Fibroblast of villous mesenchyme (primary cell): Measurements from ENCODE around the gene ARHGEF39. TPM values are rescaled to one million over a fixed set of nuclear protein-coding genes. Genes with fewer than 3 reads are reported as not detected.
"Not testable (repeated sequence)": the region's sequence is repeated elsewhere in the genome, so short reads cannot be mapped to it uniquely, and the experiment has no call there.

Source experiments
- DNase-seq: peaks from one replicate; pipeline ENCODE4 v3.0.0-alpha.2; 2010; ENCODE audit warnings: low read depth
- H3K4me3 ChIP-seq: 2 replicates; pipeline ENCODE4 v1.5.1; 2011; ENCODE audit warnings: low read depth, mild to moderate bottlenecking, low read length
- total RNA-seq: library from RNA; depleted of rRNA; stranded (reverse); fragments of >200 nt; gene quantifications from 2 replicates; pipeline ENCODE4 v1.2.3, GENCODE V29; 2012
- TF ChIP-seq, protein P1 (sequence below): IDR thresholded peaks from 2 replicates; pipeline ENCODE4 v1.5.1; 2012; ENCODE audit warnings: low read depth, mild to moderate bottlenecking, low read length; ENCODE audit not compliant: insufficient read depth

The ARHGEF39 gene
- total RNA-seq, 1 donor = 3.0 TPM

DNA sequence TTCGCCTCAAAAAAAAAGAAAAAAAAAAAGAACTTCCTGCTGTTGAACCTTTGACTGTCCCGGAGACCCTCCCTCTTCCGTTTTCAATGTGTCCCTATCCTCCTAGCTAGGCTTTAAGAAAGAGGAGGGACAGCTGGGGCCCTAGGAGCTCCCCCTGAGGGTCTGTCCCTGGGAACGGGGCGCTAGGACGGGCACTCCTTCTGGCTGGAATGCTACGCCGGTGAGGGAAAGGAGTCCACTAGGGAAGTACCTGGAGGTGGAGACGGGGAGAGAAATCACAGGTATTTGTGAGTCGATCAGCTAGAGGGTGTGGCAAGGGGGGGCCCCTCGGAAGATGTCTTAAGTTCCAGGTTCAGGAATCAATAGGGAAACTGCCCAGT lies 18.9 kb downstream of the ARHGEF39 start:
- peak; percentile 26 for DNase-seq
- TF ChIP-seq, protein P1, sequence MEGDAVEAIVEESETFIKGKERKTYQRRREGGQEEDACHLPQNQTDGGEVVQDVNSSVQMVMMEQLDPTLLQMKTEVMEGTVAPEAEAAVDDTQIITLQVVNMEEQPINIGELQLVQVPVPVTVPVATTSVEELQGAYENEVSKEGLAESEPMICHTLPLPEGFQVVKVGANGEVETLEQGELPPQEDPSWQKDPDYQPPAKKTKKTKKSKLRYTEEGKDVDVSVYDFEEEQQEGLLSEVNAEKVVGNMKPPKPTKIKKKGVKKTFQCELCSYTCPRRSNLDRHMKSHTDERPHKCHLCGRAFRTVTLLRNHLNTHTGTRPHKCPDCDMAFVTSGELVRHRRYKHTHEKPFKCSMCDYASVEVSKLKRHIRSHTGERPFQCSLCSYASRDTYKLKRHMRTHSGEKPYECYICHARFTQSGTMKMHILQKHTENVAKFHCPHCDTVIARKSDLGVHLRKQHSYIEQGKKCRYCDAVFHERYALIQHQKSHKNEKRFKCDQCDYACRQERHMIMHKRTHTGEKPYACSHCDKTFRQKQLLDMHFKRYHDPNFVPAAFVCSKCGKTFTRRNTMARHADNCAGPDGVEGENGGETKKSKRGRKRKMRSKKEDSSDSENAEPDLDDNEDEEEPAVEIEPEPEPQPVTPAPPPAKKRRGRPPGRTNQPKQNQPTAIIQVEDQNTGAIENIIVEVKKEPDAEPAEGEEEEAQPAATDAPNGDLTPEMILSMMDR = no peak
- H3K4me3 ChIP-seq = peak overlapping the region; percentile 67

GRCh38 chr9:35645736-35646135 lies 19.3 kb downstream of the ARHGEF39 start:
- not testable (repeated sequence) for DNase-seq
- H3K4me3 ChIP-seq = peak overlapping the region; percentile 67

- TF ChIP-seq, protein P1 = no peak
- no peak overlapping the region for H3K4me3 ChIP-seq
- no peak for DNase-seq
These were observed 21.9 kb downstream of the ARHGEF39 start for GRCh38 chr9:35643046-35643445.

DNA sequence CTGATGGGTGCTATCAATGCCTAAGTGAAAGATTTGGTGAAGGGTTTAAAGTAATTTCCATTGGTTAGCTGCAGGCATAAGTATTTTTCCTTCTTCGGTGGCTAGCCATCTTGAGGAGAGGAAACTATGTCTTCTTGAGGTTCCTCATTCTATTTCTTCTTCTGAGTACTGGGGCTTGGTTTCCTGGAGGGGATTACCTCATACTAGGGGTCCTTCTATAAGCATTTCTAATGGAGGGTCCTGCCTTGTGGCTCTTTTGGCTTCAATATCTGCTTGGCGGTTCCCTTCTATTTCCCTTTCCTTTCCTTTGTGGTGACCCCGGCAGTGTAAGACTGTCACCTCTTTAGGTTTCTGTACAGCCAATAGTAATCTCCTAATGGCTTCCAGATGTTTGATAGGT lies 23.5 kb downstream of the ARHGEF39 start:
- not testable (repeated sequence) for H3K4me3 ChIP-seq, DNase-seq

- H3K4me3 ChIP-seq, DNase-seq: not testable (repeated sequence)
These were observed 24.6 kb downstream of the ARHGEF39 start for GRCh38 chr9:35640431-35640830.

- DNase-seq = no peak
- H3K4me3 ChIP-seq = no peak overlapping the region
- TF ChIP-seq, protein P1 = no peak
These were observed 25.4 kb downstream of the ARHGEF39 start for GRCh38 chr9:35639631-35640030.

DNA sequence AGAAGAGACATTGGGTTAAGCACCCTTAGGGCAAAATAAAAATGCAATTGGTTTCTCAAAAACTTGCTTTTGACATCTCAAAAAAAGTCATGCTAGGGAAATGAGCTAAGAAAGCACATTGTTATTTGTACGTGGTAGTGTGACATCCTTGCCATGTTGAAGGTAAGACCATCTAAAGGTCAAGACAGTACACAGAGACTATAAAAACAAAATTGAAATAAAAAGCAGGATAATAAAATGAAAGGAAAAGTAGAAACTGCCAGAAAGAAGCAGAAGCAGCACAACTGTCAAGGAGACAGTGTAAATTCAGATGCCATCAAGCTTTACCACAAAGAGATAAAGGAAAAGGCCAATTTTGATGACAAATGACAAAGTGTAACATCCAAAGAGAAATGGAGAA lies 25.8 kb downstream of the ARHGEF39 start:
- not testable (repeated sequence) for DNase-seq, H3K4me3 ChIP-seq

GRCh38 chr9:35638751-35639150 lies 26.2 kb downstream of the ARHGEF39 start:
- not testable (repeated sequence) for H3K4me3 ChIP-seq, DNase-seq

- not testable (repeated sequence) for H3K4me3 ChIP-seq, DNase-seq
These were observed 27.5 kb downstream of the ARHGEF39 start for GRCh38 chr9:35637427-35637955.

DNA sequence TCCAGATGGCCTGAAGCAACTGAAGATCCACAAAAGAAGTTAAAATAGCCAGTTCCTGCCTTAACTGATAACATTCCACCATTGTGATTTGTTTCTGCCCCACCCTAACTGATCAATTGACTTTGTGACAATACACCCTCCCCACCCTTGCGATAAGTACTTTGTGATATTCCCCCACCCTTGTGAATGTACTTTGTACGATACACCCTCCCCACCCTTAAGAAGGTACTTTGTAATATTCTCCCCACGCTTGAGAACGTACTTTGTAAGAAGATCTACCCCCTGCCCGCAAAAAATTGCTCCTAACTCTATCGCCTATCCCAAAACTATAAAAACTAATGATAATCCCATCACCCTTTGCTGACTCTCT lies 28.1 kb downstream of the ARHGEF39 start:
- H3K4me3 ChIP-seq, DNase-seq: not testable (repeated sequence)

DNA sequence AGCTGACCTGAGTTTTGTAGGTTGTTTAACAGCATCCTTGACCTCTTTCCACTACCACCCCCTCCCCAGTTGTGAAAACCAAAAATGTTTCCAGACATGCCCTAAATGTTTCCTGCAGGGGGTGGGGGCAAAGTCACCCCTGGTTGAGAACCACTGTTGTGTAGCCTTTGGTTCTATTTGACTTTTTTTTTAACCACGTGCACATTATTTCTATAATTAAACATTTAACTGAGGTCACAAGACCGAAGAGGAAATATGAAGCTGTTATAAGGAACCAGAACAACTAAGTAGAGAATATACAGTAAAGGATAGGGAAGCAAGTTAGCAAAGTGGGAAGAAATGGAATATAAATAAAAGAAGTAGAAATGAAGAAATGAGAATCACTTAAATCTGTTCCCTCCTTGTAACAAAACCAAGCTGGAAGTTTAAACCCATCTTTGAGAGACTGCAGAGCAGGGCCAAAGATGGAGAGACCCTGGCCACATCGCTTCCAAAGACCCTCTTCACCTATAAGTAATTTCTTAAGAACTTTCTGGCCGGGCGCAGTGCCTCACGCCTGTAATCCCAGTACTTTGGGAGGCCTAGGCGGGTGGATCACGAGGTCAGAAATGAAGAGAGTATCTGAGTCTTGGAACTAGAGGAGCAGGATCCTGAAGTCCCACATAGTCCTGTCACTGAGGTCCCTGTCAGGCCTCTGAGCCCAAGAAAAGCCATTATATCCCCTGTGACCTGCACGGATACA lies 28.7 kb downstream of the ARHGEF39 start:
- no peak overlapping the region for H3K4me3 ChIP-seq
- no peak for DNase-seq

More for the DNA sequence above, 28.7 kb downstream of the ARHGEF39 start:
- TF ChIP-seq, protein P1 = no peak
